Renal cortex interstitium (tissue), 15 donors: ENCODE results near the gene CCDC106. TPM values are rescaled to one million over a fixed set of nuclear protein-coding genes. Genes with fewer than 3 reads are reported as not detected.

Experiments
- DNase-seq, 11 donors: peaks; one replicate each; pipeline ENCODE4 v3.0.0-alpha.2; 2013; ENCODE audit warnings: low read depth in 9 of 11, low spot score in 4 of 11; ENCODE audit errors: extremely low read depth in 1 of 11
- long read RNA-seq, 16 experiments: transcript quantifications; one replicate each; lab custom pipeline, GENCODE V29; 2026
- polyA plus RNA-seq, 3 donors: library from polyadenylated mRNA; unstranded; fragments of 120-200 nt; gene quantifications; one replicate each; pipeline ENCODE4 v1.2.1, GENCODE V29; 2013; ENCODE audit not compliant: insufficient read length in 3 of 3

The CCDC106 gene
- 10 to 100 TPM; 17.5 to 27.4 (median 25.3) TPM for polyA plus RNA-seq
- long read RNA-seq, donor 1, partial matches to known transcripts: 6 of 9 reads
- long read RNA-seq, donor 1, other reads (novel, unspliced or antisense): 0 of 9 reads
- long read RNA-seq, donor 2, partial matches to known transcripts: 0 of 3 reads
- long read RNA-seq, donor 2, other reads (novel, unspliced or antisense): 0 of 3 reads
- long read RNA-seq, donor 3, transcript CCDC106-201 (6 exons, 1,546 nt): major isoform, 5 of 18 reads
- long read RNA-seq, donor 3, partial matches to known transcripts: 10 of 18 reads
- long read RNA-seq, donor 3, other reads (novel, unspliced or antisense): 0 of 18 reads
- long read RNA-seq, donor 4, partial matches to known transcripts: 0 of 6 reads
- long read RNA-seq, donor 4, other reads (novel, unspliced or antisense): 0 of 6 reads
- long read RNA-seq, donor 5, transcript CCDC106-202 (5 exons, 2,162 nt): major isoform, 8 of 18 reads
- long read RNA-seq, donor 5, transcript CCDC106-201 (6 exons, 1,546 nt): minor isoform, 6 of 18 reads
- long read RNA-seq, donor 5, partial matches to known transcripts: 0 of 18 reads
- long read RNA-seq, donor 5, other reads (novel, unspliced or antisense): 0 of 18 reads
- long read RNA-seq, donor 6, partial matches to known transcripts: 0 of 6 reads
- long read RNA-seq, donor 6, other reads (novel, unspliced or antisense): 0 of 6 reads
- long read RNA-seq, donor 7, partial matches to known transcripts: 0 of 3 reads
- long read RNA-seq, donor 7, other reads (novel, unspliced or antisense): 0 of 3 reads
- long read RNA-seq, donor 8, partial matches to known transcripts: 13 of 22 reads
- long read RNA-seq, donor 8, other reads (novel, unspliced or antisense): 0 of 22 reads
- long read RNA-seq, donor 9, partial matches to known transcripts: 0 of 4 reads
- long read RNA-seq, donor 9, other reads (novel, unspliced or antisense): 0 of 4 reads
- long read RNA-seq, donor 10, partial matches to known transcripts: 0 of 4 reads
- long read RNA-seq, donor 10, other reads (novel, unspliced or antisense): 0 of 4 reads
- long read RNA-seq, donor 11, partial matches to known transcripts: 0 of 5 reads
- long read RNA-seq, donor 11, other reads (novel, unspliced or antisense): 0 of 5 reads
- long read RNA-seq, donor 12, partial matches to known transcripts: 0 of 4 reads
- long read RNA-seq, donor 12, other reads (novel, unspliced or antisense): 0 of 4 reads
- long read RNA-seq, donor 13, transcript CCDC106-202 (5 exons, 2,162 nt): major isoform, 6 of 15 reads
- long read RNA-seq, donor 13, partial matches to known transcripts: 7 of 15 reads
- long read RNA-seq, donor 13, other reads (novel, unspliced or antisense): 0 of 15 reads
- long read RNA-seq, donor 14, partial matches to known transcripts: 0 of 4 reads
- long read RNA-seq, donor 14, other reads (novel, unspliced or antisense): 0 of 4 reads
- long read RNA-seq, donor 15, partial matches to known transcripts: 0 of 1 reads
- long read RNA-seq, donor 15, other reads (novel, unspliced or antisense): 0 of 1 reads
- long read RNA-seq, donor 16, transcript CCDC106-202 (5 exons, 2,162 nt): major isoform, 5 of 12 reads
- long read RNA-seq, donor 16, transcript CCDC106-201 (6 exons, 1,546 nt): major isoform, 5 of 12 reads
- long read RNA-seq, donor 16, partial matches to known transcripts: 0 of 12 reads
- long read RNA-seq, donor 16, other reads (novel, unspliced or antisense): 0 of 12 reads

DNA sequence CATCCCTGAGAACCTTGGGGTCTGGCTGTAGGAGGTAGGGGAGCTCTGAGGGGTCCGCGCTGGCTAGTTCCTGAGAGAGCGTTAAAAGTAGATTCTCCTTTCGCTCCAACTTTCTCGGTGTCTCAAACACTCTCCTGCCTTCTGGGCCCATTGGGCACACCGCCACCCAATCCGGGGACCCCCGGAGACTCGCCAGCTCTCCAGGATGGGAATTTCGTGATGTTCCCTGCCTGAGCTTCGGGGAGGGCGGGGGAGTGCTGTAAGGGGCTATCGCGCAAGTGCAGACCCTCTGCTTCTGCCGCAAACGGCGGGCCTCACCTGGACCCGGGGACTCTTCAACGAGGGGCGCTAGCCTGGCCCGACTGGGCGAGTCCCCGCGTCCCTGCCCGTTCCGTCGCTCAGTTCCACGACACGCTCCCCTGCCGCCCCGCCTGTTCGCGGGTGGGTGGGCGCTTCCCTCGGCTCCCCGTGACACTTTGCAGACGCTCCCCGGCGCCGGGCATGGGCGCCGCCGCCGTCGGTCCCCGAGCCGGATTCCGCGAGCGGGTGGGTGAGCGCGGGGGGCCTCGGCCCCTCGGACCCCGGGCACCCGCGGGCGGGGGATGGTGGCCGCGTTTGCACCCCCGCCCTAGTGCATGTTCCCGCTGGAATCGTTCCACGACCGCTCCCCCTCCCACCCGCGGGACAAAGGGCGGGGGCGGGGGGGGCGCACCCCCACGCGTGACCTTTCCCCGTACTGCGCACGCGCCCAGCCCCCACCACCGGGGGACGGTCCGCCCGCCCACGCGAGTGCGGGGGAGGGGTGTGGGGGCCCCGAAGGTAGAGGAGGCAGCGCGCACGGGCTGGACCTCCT is at the start of gene CCDC106:
TSS of gene CCDC106 (plus strand) at position 481 of the 853 bp plus-strand sequence. CDS start 835 bp downstream, outside the sequence.
- DNase-seq: peak in 5 of 11 donors; percentile 59 to 79 (median 74)

- peak; percentile 80 to 89 (median 84) for DNase-seq
These were observed 49.1 kb upstream of the CCDC106 start for GRCh38 chr19:55598719-55599467.

GRCh38 chr19:55599468-55599841 is 48.6 kb upstream of the CCDC106 start, which contains the start of gene FIZ1:
Gene FIZ1 (minus strand): TSS chr19:55599517. CDS start chr19:55597865, 1,652 bp downstream.
- peak; percentile 98 to 100 (median 99) for DNase-seq

DNA sequence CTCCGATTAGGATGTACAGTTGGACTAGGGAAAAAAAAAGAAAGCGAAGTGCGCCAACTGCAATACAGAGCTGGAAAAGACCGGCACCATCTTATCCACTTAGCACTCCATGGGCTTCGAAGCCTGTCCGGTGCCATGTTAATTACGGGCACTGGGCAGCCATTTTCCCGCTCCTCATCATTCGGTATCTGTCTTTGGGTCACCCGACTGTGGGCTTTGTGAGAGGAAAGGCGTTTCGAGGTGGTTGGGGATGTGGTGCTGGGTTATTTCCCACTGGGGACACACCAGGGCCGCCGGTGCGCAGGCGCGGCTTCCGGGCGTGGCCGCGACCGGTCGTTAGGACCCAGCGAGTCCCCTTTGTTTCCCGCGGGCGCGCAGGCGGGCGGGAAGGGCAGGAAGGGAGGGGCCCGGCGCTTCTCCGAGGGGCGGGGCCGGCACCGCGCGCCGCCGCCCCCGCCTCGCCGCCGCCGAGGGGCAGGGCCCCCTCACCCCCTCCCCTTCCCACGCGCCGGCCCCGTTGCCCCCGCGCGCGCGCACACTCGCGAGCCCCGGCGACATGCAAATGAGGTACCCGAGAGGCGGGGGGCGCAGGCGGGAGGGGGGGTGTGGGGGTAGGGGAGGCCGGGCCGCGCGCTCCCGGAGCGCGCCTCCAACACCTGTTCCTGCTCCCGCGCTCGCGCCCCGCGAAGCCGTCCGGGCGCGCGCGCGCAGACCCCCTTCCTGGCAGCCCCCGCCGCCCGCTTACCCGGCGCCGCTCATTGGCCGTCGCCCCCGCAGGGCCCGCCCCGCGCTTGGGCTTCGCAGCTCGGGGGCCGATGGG is 48.0 kb upstream of the CCDC106 start, which contains the start of gene ZNF524:
TSS of gene ZNF524 (plus strand) at position 447 of the 820 bp plus-strand sequence. CDS start 1,825 bp downstream, outside the sequence.
- DNase-seq: peak in 9 of 11 donors; percentile 81 to 98 (median 89)

DNA sequence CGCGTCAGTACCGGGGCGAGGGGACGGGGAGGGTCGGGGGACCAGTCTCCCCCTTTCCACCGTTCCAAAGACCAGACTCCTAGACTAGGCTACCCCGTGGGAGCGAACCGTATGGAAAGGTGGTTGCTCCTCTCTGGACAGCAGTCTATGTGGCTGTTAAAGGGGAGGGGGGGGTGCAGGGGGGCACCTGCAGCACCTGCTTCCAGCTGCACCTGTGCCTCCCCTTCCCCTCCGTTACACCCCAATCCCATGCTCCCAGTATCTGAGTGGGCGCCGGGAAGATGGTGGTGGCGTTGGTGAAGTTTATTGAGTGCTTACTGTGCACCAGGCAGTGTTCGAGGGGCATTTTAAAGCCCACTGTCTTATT is 47.4 kb upstream of the CCDC106 start:
- no peak for DNase-seq

- DNase-seq: no peak
These were observed 46.9 kb upstream of the CCDC106 start for GRCh38 chr19:55601084-55601483.

DNA sequence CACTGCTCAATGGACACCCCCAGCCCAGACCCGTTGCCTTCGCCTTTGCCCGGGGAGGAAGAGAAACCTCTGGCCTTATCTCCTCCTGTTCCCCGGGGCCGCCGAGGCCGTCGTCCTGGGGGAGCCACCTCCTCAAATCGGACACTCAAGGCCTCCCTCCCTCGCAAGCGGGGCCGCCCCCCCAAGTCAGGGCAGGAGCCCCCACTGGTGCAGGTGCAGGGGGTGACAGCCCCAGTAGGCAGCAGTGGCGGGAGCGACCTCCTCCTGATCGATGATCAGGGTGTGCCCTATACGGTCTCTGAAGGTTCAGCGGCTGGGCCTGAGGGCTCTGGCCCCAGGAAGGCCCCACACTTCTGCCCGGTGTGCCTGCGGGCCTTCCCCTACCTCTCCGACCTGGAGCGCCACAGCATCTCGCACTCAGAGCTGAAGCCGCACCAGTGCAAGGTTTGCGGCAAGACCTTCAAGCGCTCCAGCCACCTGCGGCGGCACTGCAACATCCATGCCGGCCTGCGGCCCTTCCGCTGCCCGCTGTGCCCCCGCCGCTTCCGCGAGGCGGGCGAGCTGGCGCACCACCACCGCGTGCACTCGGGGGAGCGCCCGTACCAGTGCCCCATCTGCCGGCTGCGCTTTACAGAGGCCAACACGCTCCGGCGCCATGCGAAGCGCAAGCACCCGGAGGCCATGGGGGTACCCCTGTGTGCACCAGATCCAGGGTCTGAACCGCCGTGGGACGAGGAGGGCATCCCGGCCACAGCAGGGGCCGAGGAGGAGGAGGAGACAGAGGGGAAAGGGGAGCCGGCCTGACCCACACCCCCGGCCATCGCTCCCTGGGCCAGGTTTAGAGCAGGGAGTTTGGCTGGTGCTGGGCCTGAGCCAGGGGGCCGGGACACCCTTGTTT is 45.7 kb upstream of the CCDC106 start:
- no peak for DNase-seq

GRCh38 chr19:55603115-55603514 is 44.9 kb upstream of the CCDC106 start:
- no peak for DNase-seq

GRCh38 chr19:55603581-55604292 is 44.3 kb upstream of the CCDC106 start:
- DNase-seq: no peak

DNA sequence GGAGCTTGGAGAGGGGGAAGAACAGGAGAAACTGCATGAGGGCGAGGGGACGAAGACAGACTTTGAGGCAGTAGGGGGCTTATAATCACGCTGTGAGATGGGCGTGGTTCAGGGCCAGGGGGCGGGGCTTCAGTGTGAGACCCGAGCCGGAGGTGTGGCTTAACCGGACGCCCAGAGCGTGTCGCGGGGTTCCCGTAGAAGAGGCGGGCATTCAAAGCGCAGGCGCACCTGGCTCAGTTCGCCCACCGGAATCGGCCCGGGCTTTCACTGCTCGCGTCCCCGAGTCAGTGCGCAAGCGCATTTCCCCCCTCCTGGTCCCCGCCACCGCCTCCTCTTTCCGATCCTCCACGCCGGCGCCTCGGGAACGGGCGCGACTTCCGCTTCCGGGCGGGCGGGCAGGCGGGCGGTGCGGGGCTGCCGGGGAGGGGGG is 42.8 kb upstream of the CCDC106 start:
- DNase-seq: peak; percentile 89 to 97 (median 95)

DNA sequence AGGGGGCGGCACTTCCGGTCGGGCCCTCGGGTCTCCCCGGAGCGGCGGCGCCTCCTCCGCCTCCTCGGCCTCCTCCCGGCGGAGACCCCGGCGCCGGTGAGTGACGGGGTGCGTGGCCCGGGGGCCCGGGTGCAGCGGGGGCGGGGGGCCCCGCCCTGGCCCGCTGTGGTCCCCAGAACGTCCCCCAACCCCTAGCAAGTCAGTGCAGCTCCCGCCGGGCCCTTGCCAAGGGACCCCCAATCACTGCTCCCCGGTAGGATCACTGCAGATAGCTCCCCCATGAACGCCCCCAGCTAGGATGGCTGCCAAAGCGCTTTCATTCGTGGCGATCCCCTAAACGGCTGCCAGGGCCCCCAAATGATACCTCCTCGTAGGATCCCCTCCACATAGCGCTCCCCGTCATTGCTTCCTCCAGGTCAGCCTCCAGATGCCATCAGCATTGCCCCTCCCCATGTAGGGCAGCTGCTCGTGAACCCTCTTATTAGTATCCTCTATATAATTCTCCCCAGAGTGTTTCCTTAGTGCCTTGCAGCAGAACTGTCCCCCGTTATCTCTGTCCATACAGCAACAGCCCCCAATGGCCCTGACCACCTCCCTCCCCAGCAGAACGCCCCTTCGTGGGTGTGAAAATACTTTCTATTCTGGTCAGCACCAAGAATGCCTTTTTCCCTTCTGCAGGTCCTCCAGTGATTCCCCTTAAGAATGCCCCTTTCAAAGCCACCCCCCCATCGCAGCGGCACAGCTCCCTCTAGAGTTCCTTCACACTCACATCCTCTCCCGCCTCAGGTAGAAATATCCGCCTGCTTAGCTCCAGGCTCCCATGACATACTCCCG is 42.2 kb upstream of the CCDC106 start, which contains the start of gene ZNF865:
TSS of gene ZNF865 (plus strand) at position 11 of the 834 bp plus-strand sequence. CDS start 7,972 bp downstream, outside the sequence.
- DNase-seq: peak in 9 of 11 donors; percentile 64 to 84 (median 77)

DNA sequence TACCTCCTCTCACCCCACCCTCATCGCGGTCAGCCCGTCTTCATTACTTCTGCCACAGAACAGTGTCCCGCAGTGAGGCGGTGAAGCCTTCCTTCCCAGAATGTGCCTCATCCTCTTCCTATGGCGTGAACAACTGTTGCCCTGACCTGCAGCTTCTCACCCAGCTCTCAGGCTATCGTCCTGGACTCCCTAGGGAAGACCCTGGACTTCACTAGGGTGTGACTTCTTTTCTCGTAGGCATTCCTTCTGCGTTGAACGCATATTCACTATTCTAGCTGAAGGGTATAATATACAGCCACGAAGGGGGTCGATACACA is 41.6 kb upstream of the CCDC106 start:
- DNase-seq: no peak

DNA sequence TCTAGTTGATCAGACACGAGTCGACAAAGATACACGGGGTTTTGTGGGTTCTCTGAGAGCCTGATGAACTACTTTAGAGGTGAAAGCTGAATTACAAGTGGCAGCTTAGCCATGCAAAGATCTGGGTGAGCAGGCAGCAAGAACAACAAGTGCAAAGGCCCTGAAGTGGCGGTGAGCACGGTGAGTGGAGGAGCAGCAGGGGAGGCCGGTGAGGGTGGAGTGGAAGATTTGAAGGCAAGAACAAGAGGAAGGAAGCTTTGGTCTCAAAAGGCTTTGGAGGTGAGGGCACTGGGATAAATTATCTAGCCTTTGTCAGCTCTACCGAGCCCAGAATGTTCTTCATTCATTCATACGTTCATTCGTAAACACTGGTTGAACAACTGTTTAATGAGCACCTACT is 41.2 kb upstream of the CCDC106 start:
- DNase-seq: no peak
